HG03457 (cell line): Measurements from ENCODE around the gene EFCAB8.
"Not testable (repeated sequence)": the region's sequence is repeated elsewhere in the genome, so short reads cannot be mapped to it uniquely, and the experiment has no call there.

Experiments used
- ATAC-seq: cut with Tn5 transposase; IDR thresholded peaks from one replicate; pipeline ENCODE4 v1.9.1; 2021; ENCODE audit warnings: moderate number of reproducible peaks; ENCODE audit not compliant: unreplicated experiment

EFCAB8 gene

DNA sequence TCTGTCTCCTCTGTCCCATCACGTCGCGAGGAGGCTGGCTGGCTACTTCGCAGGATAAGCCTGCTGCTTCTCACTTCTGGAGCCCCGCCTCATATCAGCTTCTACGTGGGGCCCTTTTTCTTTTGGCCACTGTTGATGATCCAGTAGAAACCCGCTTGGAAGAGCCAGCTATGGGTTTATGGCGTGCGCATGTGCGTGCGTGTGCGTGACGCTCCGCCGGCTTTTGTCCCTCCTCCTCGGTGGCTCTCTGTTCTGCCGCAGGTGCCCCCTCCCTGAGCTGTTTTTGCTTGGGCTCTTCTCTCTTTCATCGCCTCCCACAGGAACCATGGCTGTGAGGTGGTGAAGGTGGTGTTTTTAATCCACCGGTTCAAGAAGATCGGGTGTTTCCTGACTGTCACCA, 26.5 kb downstream of the EFCAB8 start:
- ATAC-seq: no peak

DNA sequence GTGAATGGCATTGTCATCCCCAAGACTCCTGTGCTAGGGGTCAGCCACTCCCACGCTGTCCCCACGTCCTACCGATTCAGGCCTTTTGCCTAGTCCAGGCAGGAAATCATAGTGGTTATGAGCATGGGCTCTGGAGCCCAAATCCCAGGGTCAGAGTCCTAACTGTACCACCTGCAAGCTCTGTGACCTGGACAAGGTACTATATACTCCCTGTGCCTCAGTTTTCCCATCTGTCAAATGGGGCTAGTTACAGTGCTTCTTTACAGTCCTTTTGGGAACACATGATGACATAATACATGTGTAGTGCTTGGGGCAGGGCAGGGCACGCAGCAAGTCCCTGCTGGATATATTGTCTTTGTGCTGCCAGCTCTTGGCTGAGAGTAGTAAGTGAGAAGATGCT, 27.2 kb downstream of the EFCAB8 start:
- ATAC-seq: no peak

DNA sequence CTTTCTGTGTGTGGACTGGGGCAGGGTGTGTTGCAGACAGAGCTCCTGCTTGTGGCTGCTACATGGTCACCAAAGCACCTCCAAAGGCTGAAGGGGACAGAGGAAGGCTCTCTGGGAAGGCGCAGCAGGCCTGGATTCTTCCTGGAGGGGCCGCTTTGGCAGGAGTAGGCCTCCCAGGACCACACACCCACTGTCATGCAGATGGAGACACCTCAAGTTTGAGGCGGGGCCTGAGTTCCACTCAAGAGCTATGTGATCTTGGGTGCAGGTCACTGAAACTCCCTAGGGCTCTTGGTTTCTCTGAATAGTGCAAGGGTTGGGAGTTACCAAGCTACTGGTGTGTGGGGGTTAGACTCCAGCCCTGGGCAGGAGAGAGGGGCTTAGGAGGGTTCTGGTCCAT, 27.9 kb downstream of the EFCAB8 start:
- no peak for ATAC-seq

DNA sequence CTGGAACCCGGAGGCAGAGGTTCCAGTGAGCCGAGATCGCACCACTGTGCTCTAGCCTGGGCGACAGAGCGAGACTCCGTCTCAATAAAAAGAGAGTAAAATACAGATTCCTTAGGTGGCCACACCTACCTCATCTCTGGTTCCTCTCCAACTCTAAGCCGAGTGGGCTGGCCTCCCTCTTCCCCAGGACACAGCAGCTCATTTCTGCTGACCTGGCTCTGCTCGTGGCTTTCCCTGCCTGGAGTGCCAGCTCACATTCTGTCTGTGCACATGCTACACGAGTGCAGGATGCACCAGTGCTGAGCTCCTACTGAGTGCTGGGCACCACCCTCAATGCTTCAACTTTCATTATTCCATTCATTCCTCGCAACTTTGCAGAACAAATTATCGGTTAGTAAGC, 28.8 kb downstream of the EFCAB8 start:
- no peak for ATAC-seq

DNA sequence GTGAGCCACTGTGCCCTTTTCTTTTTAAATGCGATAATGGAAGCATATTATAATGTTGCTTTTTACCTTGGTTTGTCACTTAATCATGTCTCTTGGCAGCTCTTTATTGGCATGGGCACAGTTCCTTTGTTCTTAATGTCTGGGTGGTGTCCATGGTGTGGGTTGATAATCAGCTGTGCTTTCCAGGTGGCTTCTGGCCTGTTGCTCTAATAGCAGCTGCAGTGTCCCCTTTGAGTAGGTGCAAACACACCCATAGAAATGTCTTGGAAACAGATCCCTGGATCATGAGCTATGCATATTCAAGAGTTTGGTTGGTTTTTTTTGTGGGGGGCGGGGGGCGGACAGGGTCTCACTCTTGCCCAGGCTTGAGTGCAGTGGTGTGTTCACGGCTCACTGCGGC, 29.9 kb downstream of the EFCAB8 start:
- no peak for ATAC-seq

DNA sequence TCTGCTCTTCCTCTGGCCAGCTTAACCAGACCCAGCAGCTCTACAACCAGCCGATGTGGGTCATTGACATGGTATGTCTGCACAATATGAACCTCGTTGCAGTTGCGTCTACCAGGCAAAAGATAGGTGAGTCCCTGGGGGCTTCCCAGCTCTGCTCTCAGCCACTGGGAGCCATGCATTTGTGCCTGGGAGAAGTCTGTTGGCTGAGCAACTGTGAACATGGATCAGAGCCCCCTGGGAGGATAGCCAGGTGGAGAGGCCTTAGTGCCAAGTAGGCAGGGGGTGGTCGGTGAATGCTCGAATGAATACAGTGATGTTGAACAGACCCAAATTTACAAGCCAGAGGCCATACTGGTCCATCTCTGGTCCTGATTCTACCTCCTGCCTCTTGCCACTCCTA, 30.6 kb downstream of the EFCAB8 start:
- no peak for ATAC-seq

DNA sequence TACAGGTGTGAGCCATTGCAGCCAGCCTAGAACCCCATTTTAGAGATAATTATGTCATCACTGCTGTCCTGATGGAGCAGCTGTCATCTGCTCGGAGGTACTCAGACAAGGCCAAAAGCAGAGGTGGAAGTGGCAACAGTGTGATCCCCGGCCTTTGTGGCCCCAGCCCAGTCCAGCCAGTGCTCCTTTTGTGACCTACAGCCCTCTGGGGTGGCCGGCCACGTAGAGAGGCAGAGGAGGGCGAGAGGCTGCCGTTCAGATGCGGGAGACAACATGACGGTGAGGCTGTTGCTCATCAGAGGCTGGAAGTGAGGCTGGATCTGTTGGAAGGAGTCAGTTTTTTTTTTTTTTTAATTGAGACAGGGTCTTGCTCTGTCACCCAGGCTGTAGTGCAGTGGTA, 32.8 kb downstream of the EFCAB8 start:
- ATAC-seq: no peak

DNA sequence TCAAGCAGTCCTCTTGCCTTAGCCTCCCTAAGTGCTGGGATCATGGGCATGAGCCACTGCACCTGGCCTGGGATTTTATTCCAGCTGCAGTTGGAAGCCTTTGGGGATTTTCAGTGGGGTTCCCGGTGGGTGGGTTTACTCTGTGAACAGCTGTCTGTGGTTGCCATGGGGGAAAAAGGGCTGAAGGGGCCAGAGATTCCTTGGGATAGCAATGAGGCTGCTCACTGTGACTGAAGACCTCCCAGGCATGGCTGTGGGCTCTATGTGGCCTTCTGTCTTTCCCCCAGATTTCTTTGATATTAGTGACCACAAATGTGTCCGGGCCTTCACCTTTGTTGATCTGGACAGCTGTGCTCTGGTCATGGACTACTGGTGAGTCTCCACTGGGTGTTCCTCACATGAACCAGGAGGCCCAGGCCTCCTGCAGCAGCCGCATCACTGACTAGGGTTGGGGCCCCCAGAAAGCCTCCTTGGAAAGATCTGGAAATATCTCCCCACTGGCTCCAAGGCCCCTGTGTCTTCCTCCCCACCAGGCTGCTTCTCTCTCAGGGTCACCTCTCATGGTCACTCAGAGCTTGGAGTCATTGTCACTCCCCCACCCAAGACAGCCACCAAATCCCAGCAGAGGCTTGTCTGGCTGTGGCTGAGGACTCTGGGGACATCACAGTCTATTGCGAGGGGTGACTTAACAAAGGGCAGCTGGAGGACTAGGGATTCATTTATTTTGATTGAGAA, 33.4 kb downstream of the EFCAB8 start:
- no peak for ATAC-seq

DNA sequence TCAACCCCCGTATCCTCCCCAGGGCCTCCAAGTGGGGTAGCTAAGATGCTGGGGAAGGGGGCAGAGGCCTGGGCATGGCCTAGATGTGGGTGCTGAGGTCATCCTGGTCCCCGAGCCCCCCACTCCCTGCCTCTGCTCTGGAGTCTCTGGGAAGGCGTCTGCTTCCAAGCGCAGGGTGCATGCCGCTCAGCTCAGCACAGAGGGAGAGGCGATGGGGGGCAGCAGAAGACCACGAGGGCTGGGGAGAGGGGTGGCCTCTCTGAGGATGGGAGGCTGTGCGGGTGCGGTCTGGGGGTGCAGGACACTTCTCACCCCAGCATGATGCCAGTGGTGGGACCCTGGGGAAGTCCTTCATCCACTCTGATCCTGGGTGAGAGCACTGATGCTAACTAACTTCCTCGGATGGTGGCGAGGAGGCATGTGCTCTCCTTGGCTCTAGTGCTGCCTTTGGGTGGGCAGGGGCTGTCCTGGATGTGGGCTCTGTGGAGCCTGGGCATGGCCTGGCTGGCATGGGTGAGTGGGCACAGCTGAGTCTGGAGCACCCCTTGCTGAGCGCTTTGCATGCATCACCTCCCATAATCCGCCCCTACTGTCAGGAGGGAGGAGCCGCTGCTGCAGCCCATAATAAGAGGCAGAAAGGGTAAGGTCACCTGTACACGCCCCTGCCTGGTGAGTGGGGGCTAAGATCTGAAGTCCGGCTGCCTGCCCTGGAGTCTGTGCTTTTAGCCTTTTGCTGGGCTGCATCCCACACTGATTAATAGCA, 34.7 kb downstream of the EFCAB8 start:
- no peak for ATAC-seq

DNA sequence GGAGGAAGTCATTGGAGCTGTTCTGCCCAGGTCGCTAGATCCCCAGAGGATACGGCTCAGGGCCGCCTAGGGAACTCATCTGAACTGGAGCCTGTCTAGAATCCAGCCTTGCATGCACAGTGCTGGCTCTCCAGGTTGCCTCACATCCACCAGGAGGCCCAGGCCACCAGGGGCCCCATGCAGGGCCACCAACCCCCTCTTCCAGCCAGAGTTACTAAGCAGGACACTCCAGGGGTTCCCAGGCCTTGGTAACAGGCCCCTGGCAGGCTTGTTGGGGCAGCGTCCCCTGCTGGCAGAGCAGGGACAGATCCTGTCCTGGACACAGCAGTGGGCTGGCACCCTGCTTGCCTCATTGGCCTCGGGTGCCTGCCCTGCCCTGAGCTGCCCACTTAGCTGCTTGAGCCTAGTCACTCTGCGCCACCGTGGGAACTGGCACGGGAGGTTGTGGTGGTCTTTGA, 35.3 kb downstream of the EFCAB8 start:
- ATAC-seq: no peak

DNA sequence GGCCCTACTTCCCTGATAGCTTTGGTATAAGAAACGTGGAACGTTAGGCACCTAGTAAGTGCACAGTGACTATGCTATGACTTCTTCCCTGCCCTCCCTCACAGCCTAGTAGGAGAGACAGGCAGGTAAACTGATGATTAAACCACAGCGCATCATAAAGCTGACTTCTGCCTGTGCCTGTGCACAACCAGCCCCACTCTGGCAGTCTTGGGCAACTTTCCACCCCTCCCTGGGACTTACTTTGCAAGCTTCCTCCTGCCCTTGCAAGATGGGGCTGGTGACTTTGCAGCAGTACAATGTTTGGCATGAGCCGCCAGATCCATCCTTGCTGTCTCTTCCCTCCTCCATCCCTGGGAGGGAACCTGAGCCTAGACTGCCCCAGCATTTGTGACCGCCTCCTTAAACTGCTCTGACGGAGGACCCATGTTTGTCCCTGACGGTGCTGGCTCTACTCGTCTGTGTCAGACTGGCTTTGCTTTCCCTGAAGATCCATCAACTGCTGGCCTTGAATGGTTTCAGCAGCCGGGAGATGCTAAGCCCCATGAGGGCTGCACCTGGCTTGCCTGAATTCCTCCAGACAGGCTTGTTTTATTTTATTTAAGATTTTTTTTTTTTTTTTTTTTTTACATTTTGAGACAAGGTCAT, 36.1 kb downstream of the EFCAB8 start:
- no peak for ATAC-seq

DNA sequence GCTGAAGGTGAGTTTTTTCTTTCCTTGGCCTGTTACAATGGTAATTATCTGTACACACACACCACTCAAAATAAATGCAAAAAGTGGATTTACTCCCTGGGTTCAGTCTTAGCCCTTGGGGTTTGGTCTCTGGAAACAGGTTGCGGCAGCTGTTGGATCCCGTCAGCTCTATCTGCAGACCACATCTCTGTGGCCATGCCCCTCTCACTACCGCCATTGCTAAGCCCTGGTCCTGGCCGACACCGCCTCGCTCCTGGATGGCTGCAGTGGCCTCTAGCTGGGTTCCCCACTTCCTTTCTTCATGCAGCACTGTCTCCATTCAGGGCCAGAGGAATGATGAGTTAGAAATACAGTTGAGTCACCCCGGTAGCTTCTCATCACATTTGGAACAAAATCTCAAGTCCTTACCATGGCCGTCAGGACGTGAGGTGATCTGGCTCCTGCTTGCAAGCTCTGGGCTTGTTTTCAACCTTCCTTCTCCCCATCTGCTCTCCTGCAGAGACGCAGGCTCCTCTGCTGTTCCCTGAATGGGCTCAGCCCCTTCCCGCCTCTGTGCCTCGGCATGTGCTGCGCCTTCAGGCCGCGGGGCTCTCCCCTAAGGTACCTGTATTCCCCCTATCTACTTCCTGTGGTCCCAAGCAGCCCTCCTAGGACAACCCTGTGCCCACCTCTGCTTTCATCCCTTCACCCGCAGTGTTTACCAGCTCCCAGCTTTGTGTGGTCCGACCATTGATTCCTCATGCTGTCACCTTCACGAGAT, 38.0 kb downstream of the EFCAB8 start:
- no peak for ATAC-seq

DNA sequence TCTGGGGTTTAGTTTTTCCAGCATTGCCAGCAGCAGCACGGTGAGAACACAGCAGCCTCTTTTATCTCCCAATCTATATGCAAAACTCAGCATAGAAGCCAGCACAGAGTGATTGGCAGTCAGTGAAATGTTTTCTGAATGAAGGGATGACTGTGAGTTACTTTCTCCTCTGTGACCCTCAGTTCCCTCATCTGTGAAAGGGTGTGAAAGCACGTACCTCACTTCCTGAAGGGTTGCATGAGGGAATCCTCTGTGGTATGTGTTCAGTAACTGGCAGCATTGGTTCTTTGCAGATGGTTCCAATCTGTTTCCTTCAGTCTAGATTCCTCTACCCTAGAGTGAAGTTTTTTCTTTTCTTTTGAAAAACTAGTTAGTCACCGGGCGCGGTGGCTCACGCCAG, 40.0 kb downstream of the EFCAB8 start:
- ATAC-seq: no peak

DNA sequence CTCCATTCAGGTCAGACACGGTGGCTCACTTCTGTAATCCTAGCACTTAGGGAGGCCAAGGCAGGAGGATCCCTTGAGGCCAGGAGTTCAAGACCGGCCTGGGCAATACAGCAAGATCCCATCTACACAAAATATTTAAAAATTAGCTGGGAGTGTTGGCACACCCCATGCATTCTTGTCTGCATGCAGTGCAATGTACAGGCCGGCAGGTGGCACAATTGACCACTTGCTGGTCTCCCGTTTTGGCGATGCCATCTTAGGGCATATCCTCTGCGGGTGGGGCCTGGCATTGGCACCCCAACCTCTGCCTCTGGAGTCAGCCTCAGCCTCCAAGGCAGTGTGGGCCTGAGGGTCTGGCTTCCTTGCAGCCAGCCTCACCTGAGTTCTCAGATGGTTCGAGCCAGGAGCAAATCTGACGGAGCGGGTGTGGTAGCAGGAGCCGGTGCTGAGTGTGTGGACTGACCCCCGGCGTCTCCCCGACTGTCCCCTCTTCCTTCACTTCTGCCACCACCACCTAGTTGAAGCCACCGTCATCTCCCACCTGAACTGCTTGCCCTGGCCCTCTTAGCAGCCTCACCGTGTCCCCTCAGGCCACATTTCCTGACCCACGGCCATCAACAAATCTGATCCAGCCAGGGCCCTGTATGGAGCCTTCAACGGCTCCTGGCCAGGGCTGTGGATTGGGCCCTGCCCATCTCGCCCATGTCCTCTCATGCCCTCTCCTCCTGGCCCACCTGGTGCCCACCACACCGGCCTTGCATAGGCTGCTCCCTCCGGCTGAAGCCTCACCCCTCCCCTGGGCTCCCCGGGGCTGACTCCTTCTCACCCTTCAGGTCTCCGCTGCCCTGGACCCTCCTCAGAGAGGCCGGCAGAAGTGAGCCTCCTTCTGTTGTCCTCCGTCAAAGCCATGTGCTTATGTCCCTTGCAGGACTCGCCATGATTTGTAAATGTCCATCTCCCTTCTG, 44.0 kb downstream of the EFCAB8 start:
- ATAC-seq: no peak

DNA sequence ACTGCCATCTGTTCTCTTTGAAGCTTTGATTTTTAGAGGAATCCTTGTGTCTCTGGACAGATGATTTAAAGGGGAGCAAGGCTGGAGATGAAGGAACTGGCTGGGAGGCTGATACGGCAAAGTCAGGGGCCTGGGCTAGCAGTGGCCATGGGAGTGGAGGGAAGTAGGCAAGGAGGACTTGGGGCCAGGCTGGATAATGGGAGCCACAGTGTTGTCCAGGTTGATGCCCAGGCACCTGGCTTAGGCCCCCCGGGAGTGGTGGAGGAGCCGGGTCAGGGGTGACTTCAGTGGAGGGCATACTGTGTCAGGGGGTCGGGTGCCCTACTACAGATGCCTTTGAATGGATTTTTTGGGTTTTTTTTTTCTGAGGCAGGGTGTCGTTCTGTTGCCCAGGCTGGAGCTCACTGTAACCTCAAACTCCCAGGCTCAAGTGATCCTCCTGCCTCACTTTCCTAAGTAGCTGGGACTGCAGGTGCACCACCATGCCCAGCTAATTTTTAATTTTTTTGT, 45.0 kb downstream of the EFCAB8 start:
- no peak for ATAC-seq

DNA sequence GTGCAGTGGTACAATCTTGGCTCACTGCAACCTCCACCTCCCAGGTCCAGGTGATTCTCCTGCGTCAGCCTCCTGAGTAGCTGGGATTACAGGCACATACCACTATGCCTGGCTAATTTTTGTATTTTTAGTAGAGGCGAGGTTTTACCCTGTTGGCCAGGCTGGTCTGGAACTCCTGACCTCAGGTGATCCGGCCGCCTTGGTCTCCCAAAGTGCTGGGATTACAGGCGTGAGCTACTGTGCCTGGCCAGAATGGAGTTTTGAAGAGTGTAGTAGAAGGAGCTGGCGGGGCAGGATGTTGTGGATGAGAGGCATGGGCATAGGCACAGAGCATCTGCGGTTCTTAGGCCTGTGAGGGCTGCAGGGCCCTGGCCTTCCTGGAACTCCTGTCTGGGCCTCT, 46.0 kb downstream of the EFCAB8 start:
- not testable (repeated sequence) for ATAC-seq

DNA sequence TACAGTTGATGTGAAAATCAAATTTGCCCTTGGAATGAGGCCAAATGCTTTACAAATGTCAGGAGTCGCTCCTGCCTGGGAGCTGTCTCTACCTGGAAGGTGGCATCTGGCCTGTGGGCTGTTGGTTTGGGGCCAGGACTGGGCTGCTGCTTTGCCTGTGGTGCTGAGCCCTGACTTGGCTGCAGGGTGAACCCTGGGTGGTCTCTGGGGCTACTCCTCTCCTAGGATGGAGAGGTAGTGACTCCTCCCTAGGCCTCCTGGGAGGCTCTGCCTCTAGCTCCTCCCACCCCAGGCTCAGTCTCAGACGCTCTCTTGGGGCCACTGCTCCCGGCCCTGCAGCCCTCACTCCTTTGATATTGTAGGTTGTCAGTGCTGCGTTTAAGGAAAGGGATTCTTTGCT, 47.5 kb downstream of the EFCAB8 start:
- no peak for ATAC-seq

DNA sequence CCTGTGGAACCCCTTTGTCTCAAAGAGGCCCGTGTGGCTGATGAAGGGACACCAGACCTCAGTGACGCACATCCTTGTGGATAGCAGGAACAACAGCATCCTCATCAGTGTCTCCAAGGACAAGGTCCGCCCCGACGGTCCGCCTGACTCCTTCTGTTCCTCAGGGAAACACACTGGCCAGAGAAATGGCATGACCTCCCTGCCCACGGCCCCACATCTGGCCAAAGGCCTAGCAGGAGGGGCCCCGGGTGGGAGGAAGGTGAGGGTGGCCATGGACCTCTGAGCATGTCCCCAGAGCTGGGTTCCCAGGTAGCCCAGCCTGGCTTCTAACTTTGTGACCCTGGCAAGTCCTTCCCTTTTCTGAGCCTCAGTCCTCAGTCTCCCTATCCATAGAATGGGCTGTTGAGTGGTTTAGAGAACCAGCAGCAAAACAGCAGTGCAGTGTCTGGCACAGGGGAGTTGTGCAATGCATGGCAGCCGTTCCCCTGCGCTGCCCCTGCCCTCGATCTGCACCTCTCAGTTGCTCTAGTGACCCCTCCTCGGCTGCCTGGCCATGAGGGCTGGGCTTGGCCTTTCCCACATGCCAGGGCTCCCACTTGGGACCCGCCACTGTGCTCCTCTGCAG, 48.3 kb downstream of the EFCAB8 start:
- no peak for ATAC-seq

DNA sequence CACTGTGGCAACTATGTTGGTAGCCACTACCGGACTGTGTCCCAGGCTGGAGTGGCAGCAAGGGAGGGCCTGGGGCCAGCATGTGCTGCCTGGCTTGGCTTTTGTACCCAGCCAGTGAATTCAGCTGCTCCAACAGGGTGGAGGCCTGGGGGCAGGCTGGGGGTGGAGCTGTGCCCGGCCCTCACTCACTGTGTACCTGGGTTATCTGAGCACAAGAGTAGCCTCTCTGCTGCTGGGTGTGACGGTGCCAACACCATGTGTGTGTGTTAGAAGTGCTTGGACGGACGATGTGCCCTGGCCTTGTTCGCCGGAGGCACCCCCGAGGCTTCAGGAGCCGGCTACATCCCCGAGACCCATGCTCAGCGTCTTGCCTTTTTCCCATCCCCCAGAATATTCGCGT, 49.2 kb downstream of the EFCAB8 start:
- ATAC-seq: no peak
